NT2/D1 (cell line): ENCODE results near the gene RETREG1.

Source experiments
- DNase-seq: peaks from one replicate; pipeline ENCODE4 v3.0.0-alpha.2; 2011; ENCODE audit warnings: low read depth, low spot score
- H3K27me3 ChIP-seq: 2 replicates; pipeline ENCODE4 v1.6.0; 2011; ENCODE audit warnings: mild to moderate bottlenecking; ENCODE audit not compliant: insufficient read length, insufficient read depth
- H3K36me3 ChIP-seq: 2 replicates; pipeline ENCODE4 v1.6.1; 2011; ENCODE audit warnings: mild to moderate bottlenecking, low read length, mixed read lengths; ENCODE audit not compliant: insufficient read depth, insufficient read length
- H3K4me1 ChIP-seq: 2 replicates; pipeline ENCODE4 v1.5.1; 2011; ENCODE audit not compliant: insufficient read depth, insufficient read length
- H3K4me3 ChIP-seq: 2 replicates; pipeline ENCODE4 v1.5.1; 2011; ENCODE audit warnings: low read depth; ENCODE audit not compliant: insufficient read length
- H3K9ac ChIP-seq: 2 replicates; pipeline ENCODE4 v1.6.0; 2011; ENCODE audit warnings: low read depth; ENCODE audit not compliant: insufficient read length
- H3K9me3 ChIP-seq: 2 replicates; pipeline ENCODE4 v1.5.1; 2011; ENCODE audit warnings: mild to moderate bottlenecking, low read length; ENCODE audit not compliant: insufficient read depth
- SUZ12 ChIP-seq: IDR thresholded peaks from 2 replicates; pipeline ENCODE4 v1.6.1; 2011; ENCODE audit not compliant: insufficient read length, insufficient read depth; ENCODE audit errors: extremely low read depth
- YY1 ChIP-seq: IDR thresholded peaks from 2 replicates; pipeline ENCODE4 v1.6.1; 2011; ENCODE audit not compliant: insufficient read length, insufficient read depth
- ZNF274 ChIP-seq: IDR thresholded peaks from 2 replicates; pipeline ENCODE4 v1.6.1; 2011; ENCODE audit warnings: mild to moderate bottlenecking, low read depth, low read length

Gene RETREG1

DNA sequence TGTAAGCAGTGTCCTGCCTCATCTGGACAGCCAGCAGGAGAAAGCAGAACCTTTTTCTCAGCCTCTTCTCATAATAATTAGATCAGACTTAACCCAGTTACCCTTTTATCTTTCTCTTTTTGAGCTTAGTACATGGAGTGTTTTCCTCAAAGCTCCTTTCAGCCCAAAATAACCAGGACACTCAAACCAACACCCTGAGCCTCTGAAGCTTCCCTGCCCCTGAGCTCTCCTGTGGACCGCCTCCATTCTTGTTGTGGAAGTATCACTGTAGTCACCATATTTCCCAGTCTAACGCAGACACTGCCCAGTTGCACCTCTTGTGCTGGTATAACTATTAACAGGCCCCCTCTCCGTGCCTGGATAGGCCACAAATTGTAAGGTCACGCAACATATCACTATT is 97.4 kb downstream of the RETREG1 start:
- Histone ChIP-seq H3K36me3 (no peaks in the 10 kb centered on the region), H3K9ac (no peak overlapping the region), H3K4me3 (no peak overlapping the region), H3K9me3 (no peaks in the 10 kb centered on the region), H3K4me1 (no peaks in the 10 kb centered on the region), H3K27me3 (no peaks in the 10 kb centered on the region)
- DNase-seq, result no peak
- no peak for TF ChIP-seq YY1
- no peak for TF ChIP-seq ZNF274
- TF ChIP-seq SUZ12, result no peak

DNA sequence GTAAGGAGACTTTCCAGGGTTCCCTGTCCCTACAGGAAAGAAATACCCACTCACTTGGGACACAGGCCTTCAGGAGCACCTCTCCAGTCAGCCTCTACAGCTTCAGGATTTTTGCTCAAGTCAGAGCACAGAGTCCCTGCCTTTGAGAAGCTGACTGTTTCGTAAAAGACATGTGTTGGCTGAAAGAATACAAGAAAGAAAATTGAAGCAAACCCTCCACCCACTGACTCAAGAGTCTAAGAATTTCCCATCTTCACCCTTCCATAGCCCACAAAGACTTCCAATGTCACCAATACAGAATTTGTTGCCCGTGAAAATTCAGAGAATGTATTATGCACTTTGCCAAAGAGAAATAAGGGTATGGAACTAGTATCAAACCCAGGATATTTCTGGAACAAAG is 98.2 kb downstream of the RETREG1 start:
- no peaks in the 10 kb centered on the region for H3K36me3 ChIP-seq
- no peak for DNase-seq
- no peak overlapping the region for H3K4me3 ChIP-seq
- no peaks in the 10 kb centered on the region for H3K4me1 ChIP-seq
- H3K9me3 ChIP-seq, result no peaks in the 10 kb centered on the region
- H3K27me3 ChIP-seq, result no peaks in the 10 kb centered on the region
- H3K9ac ChIP-seq, result no peak overlapping the region
- TF ChIP-seq YY1 (no peak), ZNF274 (no peak), SUZ12 (no peak)

DNA sequence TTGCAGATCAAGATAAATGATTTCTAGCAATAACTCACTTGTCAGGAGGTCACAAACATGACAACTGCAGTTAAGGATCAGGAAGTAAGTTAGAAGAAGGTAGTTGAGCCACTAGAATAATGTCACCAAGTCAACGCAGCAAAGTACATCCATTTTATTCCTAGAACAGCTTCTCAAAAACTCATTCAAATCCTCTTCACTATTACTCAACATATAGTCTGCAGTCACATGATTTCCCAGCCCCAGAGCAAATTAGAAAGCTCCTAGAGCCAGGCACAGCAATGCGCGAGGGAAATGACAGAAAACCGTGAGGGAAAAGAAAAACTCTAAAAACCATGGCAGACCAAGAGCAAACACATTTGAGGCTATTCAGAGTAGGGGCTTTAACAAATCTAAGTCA is 101.3 kb downstream of the RETREG1 start:
- Histone ChIP-seq H3K9me3 (no peaks in the 10 kb centered on the region; the same call in 1 of the 2 replicates), H3K27me3 (no peaks in the 10 kb centered on the region), H3K36me3 (no peaks in the 10 kb centered on the region), H3K4me3 (no peak overlapping the region), H3K4me1 (no peaks in the 10 kb centered on the region), H3K9ac (no peak overlapping the region)
- TF ChIP-seq YY1 (no peak), ZNF274 (no peak), SUZ12 (no peak)
- DNase-seq, result no peak

DNA sequence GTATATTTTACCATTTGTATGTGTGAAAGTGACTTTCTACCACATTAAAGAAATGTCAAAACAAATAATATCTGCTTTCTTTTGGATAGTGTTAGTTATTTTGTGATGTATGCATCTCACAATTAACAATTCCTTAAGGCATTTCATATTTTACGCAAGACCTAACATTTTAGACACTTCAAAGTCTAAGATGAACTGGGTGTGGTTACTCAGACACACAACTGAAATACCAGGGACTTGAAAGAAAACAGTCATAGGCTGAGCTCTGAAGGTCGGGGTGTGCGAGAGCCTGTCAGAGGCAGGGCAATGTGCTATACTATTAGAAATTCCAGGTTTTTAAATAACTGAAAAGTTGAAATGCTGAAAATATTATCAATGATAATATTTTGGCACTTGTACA is 106.7 kb downstream of the RETREG1 start:
- no peak for TF ChIP-seq SUZ12
- TF ChIP-seq YY1, result no peak
- no peak for TF ChIP-seq ZNF274
- H3K27me3 ChIP-seq, result no peaks in the 10 kb centered on the region
- H3K4me3 ChIP-seq, result no peak overlapping the region
- no peak for DNase-seq
- H3K9me3 ChIP-seq, result no peaks in the 10 kb centered on the region; the same call in 1 of the 2 replicates
- H3K36me3 ChIP-seq, result no peaks in the 10 kb centered on the region
- H3K9ac ChIP-seq, result no peak overlapping the region
- H3K4me1 ChIP-seq, result no peaks in the 10 kb centered on the region

DNA sequence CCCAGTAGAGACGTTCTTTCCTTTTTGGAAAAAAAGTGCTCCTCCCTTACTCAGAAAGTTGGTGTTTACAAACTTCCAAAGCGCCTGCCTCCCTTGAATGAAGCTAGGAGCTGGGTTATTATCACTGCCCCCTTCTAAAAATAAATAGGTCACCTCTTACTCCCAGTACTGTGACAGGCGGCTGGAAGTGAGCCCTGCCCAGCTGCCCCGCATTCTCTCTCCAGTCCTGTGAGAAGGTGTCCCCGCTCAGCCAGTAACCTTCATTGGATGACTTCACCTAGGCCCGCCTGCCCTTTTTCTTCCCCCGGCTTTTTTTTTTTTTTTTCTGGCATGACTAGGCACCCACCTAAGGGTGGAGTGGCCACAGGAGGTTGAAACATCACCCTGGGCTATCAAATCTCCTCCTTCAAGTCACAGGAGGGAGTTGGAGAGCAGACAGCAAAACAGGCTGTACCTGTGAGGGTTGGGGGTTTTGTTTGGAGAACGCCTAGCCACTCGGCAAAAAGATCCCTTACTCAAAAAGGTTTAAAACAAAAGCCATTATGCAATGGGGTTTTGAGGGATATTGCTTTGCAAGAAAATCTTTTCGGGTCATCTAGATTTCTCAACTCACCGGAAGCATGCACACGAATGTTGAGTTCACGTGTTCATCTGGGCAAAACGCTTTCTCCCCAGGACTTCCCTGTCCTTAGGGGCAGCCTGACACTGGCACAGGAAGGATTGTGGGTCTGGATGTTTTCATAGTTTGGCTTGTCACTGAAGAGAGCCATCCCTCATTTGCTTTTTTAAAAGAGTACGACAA is 107.9 kb downstream of the RETREG1 start:
- H3K9ac ChIP-seq, result no peak overlapping the region
- no peak for DNase-seq
- H3K4me1 ChIP-seq, result no peaks in the 10 kb centered on the region
- H3K27me3 ChIP-seq, result no peaks in the 10 kb centered on the region
- no peaks in the 10 kb centered on the region; the same call in 1 of the 2 replicates for H3K9me3 ChIP-seq
- H3K36me3 ChIP-seq, result no peaks in the 10 kb centered on the region
- no peak for TF ChIP-seq ZNF274
- TF ChIP-seq SUZ12, result no peak
- TF ChIP-seq YY1, result no peak
- no peak overlapping the region for H3K4me3 ChIP-seq

DNA sequence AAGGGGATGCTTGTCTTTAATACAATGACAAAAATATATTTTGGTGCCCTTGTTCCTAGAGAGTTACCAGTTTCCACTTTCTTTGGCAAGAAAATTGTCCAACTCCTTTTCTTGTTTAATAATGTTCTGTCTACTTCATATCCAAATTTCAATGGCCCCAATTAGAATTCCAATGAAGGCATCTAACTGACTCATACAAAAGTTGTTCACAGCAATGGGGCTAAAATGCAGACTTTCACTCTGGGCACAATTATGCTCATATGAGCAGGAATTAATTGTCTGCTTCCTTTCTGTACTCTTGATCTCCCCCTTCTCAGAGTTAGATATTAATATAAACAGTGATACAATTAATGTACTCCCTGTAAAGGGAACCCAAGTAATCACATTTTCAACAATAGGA is 109.1 kb downstream of the RETREG1 start:
- TF ChIP-seq SUZ12, result no peak
- no peak for TF ChIP-seq YY1
- TF ChIP-seq ZNF274, result no peak
- Histone ChIP-seq H3K9me3 (no peaks in the 10 kb centered on the region; the same call in 1 of the 2 replicates), H3K4me3 (no peak overlapping the region), H3K36me3 (no peaks in the 10 kb centered on the region), H3K9ac (no peak overlapping the region), H3K27me3 (no peaks in the 10 kb centered on the region), H3K4me1 (no peaks in the 10 kb centered on the region)
- DNase-seq, result no peak

DNA sequence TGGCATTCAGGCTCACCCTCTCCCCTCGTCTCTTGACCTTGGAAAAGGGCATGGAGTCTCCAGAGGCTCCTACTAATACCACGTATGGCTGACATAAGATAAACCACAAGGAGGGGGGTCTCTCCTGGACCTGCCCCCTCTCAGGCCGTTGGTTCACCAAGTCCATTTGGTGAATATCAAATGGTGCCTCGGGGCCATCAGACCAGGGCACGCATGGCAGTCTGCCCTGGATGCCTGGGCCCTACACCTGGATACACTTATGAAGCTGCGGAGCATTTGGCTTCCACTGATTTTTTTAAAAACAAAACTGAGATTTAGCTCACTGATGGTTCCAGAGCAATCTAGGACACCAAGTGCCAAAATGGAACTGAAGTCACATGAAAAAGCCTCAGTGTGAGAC is 110.9 kb downstream of the RETREG1 start:
- Histone ChIP-seq H3K27me3 (no peaks in the 10 kb centered on the region), H3K9ac (no peak overlapping the region), H3K4me1 (no peaks in the 10 kb centered on the region), H3K9me3 (no peaks in the 10 kb centered on the region), H3K36me3 (no peaks in the 10 kb centered on the region), H3K4me3 (no peak overlapping the region)
- TF ChIP-seq SUZ12, result no peak
- TF ChIP-seq ZNF274, result no peak
- TF ChIP-seq YY1, result no peak
- DNase-seq, result no peak
